H1 (cell line): ENCODE measurements around the gene NBAS. TPM values are rescaled to one million over a fixed set of nuclear protein-coding genes. Genes with fewer than 3 reads are reported as not detected.

Source experiments
- CTCF ChIA-PET: fragments of 300-600 bp; sonication (Branson Sonifier 250); formaldehyde crosslinking; loops from one replicate; lab custom pipeline; 2021; ENCODE audit not compliant: partially characterized antibody; lab: Charles Lee
- POLR2A ChIA-PET: fragments of 300-600 bp; sonication (Branson Sonifier 250); formaldehyde crosslinking; loops from one replicate; lab custom pipeline; 2021; ENCODE audit warnings: inconsistent platforms; ENCODE audit not compliant: partially characterized antibody; lab: Charles Lee
- DNase-seq, 2 experiments: peaks; one replicate each; pipeline versions ENCODE4 v3.0.0 to v3.0.0-alpha.2; 2010 to 2022; ENCODE audit warnings: low spot score in 2 of 2, low read depth in 1 of 2, mixed read lengths in 1 of 2
- FAIRE-seq: peaks from 2 replicates; lab custom pipeline; 2011; peaks lifted over from hg19 to GRCh38; lab: Jason Lieb, UNC
- H2AFZ ChIP-seq: 2 replicates; pipeline ENCODE4 v1.8.1; 2012; ENCODE audit warnings: low read length, inconsistent platforms
- H2AK5ac ChIP-seq: 2 replicates; pipeline ENCODE4 v1.6.1; 2013; ENCODE audit warnings: low read depth, low read length
- H2BK120ac ChIP-seq: replicated peaks from 2 replicates; pipeline ENCODE3; 2013; ENCODE audit warnings: low read depth, low read length, inconsistent platforms
- H2BK12ac ChIP-seq: 2 replicates; pipeline ENCODE4 v1.6.1; 2013; ENCODE audit warnings: low read depth, low read length
- H2BK15ac ChIP-seq: 2 replicates; pipeline ENCODE4 v1.6.1; 2013; ENCODE audit warnings: low read length
- H2BK20ac ChIP-seq: 2 replicates; pipeline ENCODE4 v1.6.1; 2013; ENCODE audit warnings: low read length
- H2BK5ac ChIP-seq: 2 replicates; pipeline ENCODE4 v1.6.1; 2013; ENCODE audit warnings: low read depth, low read length
- H3K14ac ChIP-seq: 2 replicates; pipeline ENCODE4 v1.6.1; 2013; ENCODE audit warnings: inconsistent platforms; ENCODE audit not compliant: insufficient read length
- H3K18ac ChIP-seq: 2 replicates; pipeline ENCODE4 v1.6.1; 2013; ENCODE audit warnings: low read length; ENCODE audit errors: extremely low read depth
- H3K23ac ChIP-seq: 2 replicates; pipeline ENCODE4 v1.6.1; 2013; ENCODE audit warnings: inconsistent platforms; ENCODE audit not compliant: insufficient read length
- H3K23me2 ChIP-seq: 2 replicates; pipeline ENCODE4 v1.6.1; 2013; ENCODE audit warnings: low read depth, low read length
- H3K27ac ChIP-seq: 2 replicates; pipeline ENCODE4 v1.6.1; 2011; ENCODE audit warnings: low read depth, low read length, inconsistent platforms
- H3K27me3 ChIP-seq, 4 experiments: replicated peaks in 1 of 4; 1 replicate in 1 of 4; 2 replicates in 3 of 4; pipeline versions ENCODE4 v1.6.1 to v1.8.1; 2011 to 2013; ENCODE audit warnings: low read length in 3 of 4, mild to moderate bottlenecking in 3 of 4, inconsistent platforms in 2 of 4, mixed read lengths in 2 of 4, moderate library complexity in 1 of 4; ENCODE audit not compliant: control insufficient read depth in 3 of 4, insufficient read depth in 3 of 4; ENCODE audit errors: extremely low read depth in 1 of 4
- H3K36me3 ChIP-seq, 4 experiments: 2 replicates each; pipeline versions ENCODE4 v1.6.1 to v1.8.1; 2011 to 2013; ENCODE audit warnings: mild to moderate bottlenecking in 4 of 4, low read length in 3 of 4, moderate library complexity in 2 of 4, control low read depth in 1 of 4, inconsistent platforms in 1 of 4; ENCODE audit not compliant: insufficient read depth in 4 of 4, control insufficient read depth in 2 of 4
- H3K4ac ChIP-seq: replicated peaks from 2 replicates; pipeline ENCODE3; 2013; ENCODE audit warnings: low read length, low read depth, mixed read lengths, inconsistent platforms; ENCODE audit not compliant: insufficient read length
- H3K4me1 ChIP-seq, 4 experiments: replicated peaks in 1 of 4; 1 replicate in 1 of 4; 2 replicates in 3 of 4; pipeline versions ENCODE4 v1.6.1 to v1.8.1; 2011 to 2013; ENCODE audit warnings: low read length in 3 of 4, inconsistent platforms in 2 of 4, mixed read lengths in 1 of 4; ENCODE audit not compliant: insufficient read depth in 4 of 4, control insufficient read depth in 3 of 4
- H3K4me2 ChIP-seq, 2 experiments: 2 replicates each; pipeline versions ENCODE4 v1.6.1 to v1.8.1; 2011 to 2013; ENCODE audit warnings: low read depth in 2 of 2, low read length in 2 of 2, control low read depth in 1 of 2, inconsistent platforms in 1 of 2, mild to moderate bottlenecking in 1 of 2; ENCODE audit not compliant: insufficient read depth in 1 of 2
- H3K4me3 ChIP-seq, 4 experiments: fragments of 200-600, 300-600 bp in 1 of 4; sonication (generic), shearing (Covaris generic), sonication (Bioruptor Twin) in 1 of 4; 2 replicates each; pipeline versions ENCODE4 v1.5.1 to v1.8.1; 2011 to 2016; ENCODE audit warnings: low read length in 4 of 4, low read depth in 3 of 4, control low read depth in 2 of 4, inconsistent platforms in 2 of 4, mild to moderate bottlenecking in 2 of 4, mixed read lengths in 1 of 4, moderate library complexity in 1 of 4; ENCODE audit not compliant: insufficient read depth in 2 of 4; ENCODE audit errors: extremely low read depth in 1 of 4
- H3K56ac ChIP-seq: replicated peaks from 2 replicates; pipeline ENCODE3; 2013; ENCODE audit warnings: low read depth, mild to moderate bottlenecking, mixed read lengths, low read length, inconsistent platforms; ENCODE audit not compliant: insufficient read length
- H3K79me1 ChIP-seq: 2 replicates; pipeline ENCODE4 v1.6.1; 2013; ENCODE audit warnings: low read depth, low read length, control low read depth
- H3K79me2 ChIP-seq, 2 experiments: 2 replicates each; pipeline versions ENCODE4 v1.6.1 to v1.8.1; 2012 to 2013; ENCODE audit warnings: low read length in 2 of 2, mild to moderate bottlenecking in 2 of 2, inconsistent platforms in 1 of 2; ENCODE audit not compliant: insufficient read depth in 2 of 2, control insufficient read depth in 1 of 2
- H3K9ac ChIP-seq, 4 experiments: replicated peaks in 1 of 4; 1 replicate in 1 of 4; 2 replicates in 3 of 4; pipeline versions ENCODE4 v1.6.1 to v1.8.1; 2011 to 2013; ENCODE audit warnings: low read depth in 3 of 4, low read length in 3 of 4, control low read depth in 2 of 4, mild to moderate bottlenecking in 2 of 4, moderate library complexity in 2 of 4, inconsistent platforms in 1 of 4; ENCODE audit errors: extremely low read depth in 1 of 4
- H3K9me3 ChIP-seq, 2 experiments: 2 replicates each; pipeline versions ENCODE4 v1.6.1 to v1.8.1; 2012 to 2013; ENCODE audit warnings: mild to moderate bottlenecking in 2 of 2, moderate library complexity in 2 of 2, control low read depth in 1 of 2, inconsistent platforms in 1 of 2, low read depth in 1 of 2, low read length in 1 of 2, mixed read lengths in 1 of 2; ENCODE audit not compliant: insufficient read depth in 2 of 2
- H4K20me1 ChIP-seq, 2 experiments: replicated peaks in 1 of 2; 2 replicates each; pipeline versions ENCODE3 to v1.8.1; 2011 to 2013; ENCODE audit warnings: inconsistent platforms in 2 of 2, low read length in 2 of 2, mild to moderate bottlenecking in 1 of 2; ENCODE audit not compliant: insufficient read depth in 2 of 2, control insufficient read depth in 1 of 2
- H4K5ac ChIP-seq: 2 replicates; pipeline ENCODE4 v1.6.1; 2013; ENCODE audit warnings: low read length, low read depth, mixed read lengths, inconsistent platforms; ENCODE audit not compliant: insufficient read length
- H4K8ac ChIP-seq: 2 replicates; pipeline ENCODE4 v1.8.0; 2013; ENCODE audit warnings: mild to moderate bottlenecking, moderate library complexity, low read length, inconsistent platforms; ENCODE audit not compliant: insufficient read depth; ENCODE audit errors: extremely low read depth
- H4K91ac ChIP-seq: replicated peaks from 2 replicates; pipeline ENCODE3; 2013; ENCODE audit warnings: low read length, mixed read lengths, inconsistent platforms; ENCODE audit not compliant: insufficient read length
- ATF3 ChIP-seq: IDR thresholded peaks from 2 replicates; pipeline ENCODE4 v1.6.1; 2011; ENCODE audit warnings: low read depth, mild to moderate bottlenecking, low read length; ENCODE audit not compliant: insufficient read depth
- EGR1 ChIP-seq: IDR thresholded peaks from 2 replicates; pipeline ENCODE4 v1.6.1; 2011; ENCODE audit warnings: low read depth, low read length, borderline replicate concordance
- RFX5 ChIP-seq: IDR thresholded peaks from 2 replicates; pipeline ENCODE4 v1.6.1; 2011; ENCODE audit warnings: low read depth, low read length, improper control_type of control experiment, borderline replicate concordance
- WGBS, 2 experiments: shearing (Covaris generic) in 1 of 2; methylation state at CpG; one replicate each; pipeline versions ENCODE4 v1.1.6 to v1.1.7; 2013 to 2015; ENCODE audit warnings: low lambda C conversion rate in 2 of 2, mixed read lengths in 2 of 2, inconsistent platforms in 1 of 2, low coverage in 1 of 2, missing lambda C conversion rate in 1 of 2; ENCODE audit not compliant: insufficient replicate concordance in 2 of 2, insufficient coverage in 1 of 2, insufficient read length in 1 of 2; ENCODE audit errors: extremely low coverage in 1 of 2, missing lambda C conversion rate in 1 of 2; 5-methylcytosine and 5-hydroxymethylcytosine counted together
- polyA plus RNA-seq, 7 experiments: library from polyadenylated mRNA; depleted of rRNA in 3 of 7; stranded (reverse) in 5 of 7; unstranded in 2 of 7; fragments of >200 nt in 5 of 7; fragments of 200-250 nt in 2 of 7; gene quantifications; 1 replicate in 5 of 7; 2 replicates in 1 of 7; 4 replicates in 1 of 7; pipeline versions ENCODE4 v1.2.1 to v1.2.3, GENCODE V29; 2011 to 2013; ENCODE audit warnings: missing spikeins in 2 of 7, mixed read lengths in 2 of 7
- total RNA-seq: library from RNA; stranded (reverse); fragmentation: NEBNext Ultra II Directional; extraction: Animal tissue kit (Norgen Biotek cat#: 25700); gene quantifications from 2 replicates; pipeline ENCODE4 v1.2.1, GENCODE V29; 2021

Gene NBAS
- total and polyA plus RNA-seq, 2 of the 8 experiments (the other 6 are each of a cell fraction or from before 2014, with no cell fraction given): 19.6 to 34.8 TPM

- no peak overlapping the region for H3K27ac ChIP-seq
- H2BK5ac ChIP-seq: no peak overlapping the region
- peaks cover 0 to 2% (median 0%) of the 10 kb centered on the region in 4 experiments; a peak in 1 of 8 replicates for H3K36me3 ChIP-seq
- peaks cover 0 to 1% of the 10 kb centered on the region in 2 experiments for H4K20me1 ChIP-seq
- no peak overlapping the region for H3K56ac ChIP-seq
- no peak overlapping the region for H2BK120ac ChIP-seq
- no peaks in the 10 kb centered on the region for H3K4me1 ChIP-seq
- 86% methylated on average over 5 of the region's 5 CpGs; no CpG with 5 or more reads in 1 of the 2 experiments for WGBS, 2 experiments
- ChIA-PET CTCF (interaction anchor here (0.6 to 0.9 kb wide), 2 partner anchors 33 to 339 kb away, joined by 3 read pairs; no protein-coding TSS in a partner anchor), POLR2A (no interaction called here)
- H2BK15ac ChIP-seq: no peak overlapping the region
- no peaks in the 10 kb centered on the region for H3K23me2 ChIP-seq
- H3K4me3 ChIP-seq: no peak overlapping the region
- H3K4ac ChIP-seq: no peak overlapping the region
- no peak overlapping the region for H2AFZ ChIP-seq
- FAIRE-seq: no peak
- H3K9ac ChIP-seq: no peak overlapping the region
- H3K79me2 ChIP-seq: peaks cover 0 to 7% of the 10 kb centered on the region in 2 experiments; a peak in 2 of 4 replicates
- H3K23ac ChIP-seq: no peak overlapping the region
- no peaks in the 10 kb centered on the region for H3K79me1 ChIP-seq
- H3K18ac ChIP-seq: no peak overlapping the region
- no peak overlapping the region for H2AK5ac ChIP-seq
- no peaks in the 10 kb centered on the region for H3K27me3 ChIP-seq
- no peak for DNase-seq
- H2BK20ac ChIP-seq: no peak overlapping the region
- no peak overlapping the region for H4K8ac ChIP-seq
- H3K14ac ChIP-seq: no peak overlapping the region
- no peak overlapping the region for H3K4me2 ChIP-seq
- no peaks in the 10 kb centered on the region for H3K9me3 ChIP-seq
- H4K5ac ChIP-seq: no peak overlapping the region
- no peak overlapping the region for H4K91ac ChIP-seq
- no peak overlapping the region for H2BK12ac ChIP-seq
- no peak for TF ChIP-seq EGR1
- TF ChIP-seq ATF3: no peak
- no peak for TF ChIP-seq RFX5
These were observed 6.5 kb downstream of the NBAS start for GRCh38 chr2:15554525-15555218.
